HEK293T (cell line): ENCODE measurements around the gene NFKBIZ.

Source experiments
- CTCF ChIA-PET: fragments of 350-600 bp; formaldehyde crosslinking; extraction: SDS; loops from one replicate; lab custom pipeline; 2021; ENCODE audit warnings: antibody characterized with exemption, inconsistent platforms; lab: Yijun Ruan, JAX
- POLR2A ChIA-PET: fragments of 350-600 bp; formaldehyde crosslinking; extraction: SDS; loops from one replicate; lab custom pipeline; 2020; ENCODE audit warnings: antibody characterized with exemption, inconsistent platforms; lab: Yijun Ruan, JAX
- DNase-seq: peaks from one replicate; pipeline ENCODE4 v3.0.0; 2012; ENCODE audit warnings: mixed read lengths; ENCODE audit errors: extremely low spot score
- ARNT ChIP-seq: fragments of 450-650 bp; IDR thresholded peaks from 2 replicates; pipeline ENCODE4 v1.6.1; 2017; ENCODE audit warnings: mild to moderate bottlenecking
- BHLHE40 ChIP-seq: fragments of 450-650 bp; IDR thresholded peaks from 2 replicates; pipeline ENCODE4 v1.6.1; 2016; ENCODE audit warnings: mild to moderate bottlenecking, moderate library complexity, borderline replicate concordance
- CTBP1 ChIP-seq: fragments of 450-650 bp; IDR thresholded peaks from 2 replicates; pipeline ENCODE4 v1.6.1; 2016; ENCODE audit warnings: borderline replicate concordance
- ELF4 ChIP-seq: fragments of 450-650 bp; IDR thresholded peaks from 2 replicates; pipeline ENCODE4 v1.6.1; 2017; ENCODE audit warnings: antibody characterized with exemption
- FOXA1 ChIP-seq: fragments of 450-650 bp; IDR thresholded peaks from 2 replicates; pipeline ENCODE4 v1.6.1; 2016; ENCODE audit warnings: mild to moderate bottlenecking
- FOXK2 ChIP-seq: fragments of 450-650 bp; IDR thresholded peaks from 2 replicates; pipeline ENCODE4 v1.6.1; 2016; ENCODE audit warnings: mild to moderate bottlenecking
- FOXM1 ChIP-seq: fragments of 450-650 bp; IDR thresholded peaks from 2 replicates; pipeline ENCODE4 v1.6.1; 2017; ENCODE audit warnings: mild to moderate bottlenecking, borderline replicate concordance
- HDGF ChIP-seq: fragments of 450-650 bp; IDR thresholded peaks from 2 replicates; pipeline ENCODE4 v1.6.1; 2017; ENCODE audit warnings: antibody characterized with exemption, borderline replicate concordance
- L3MBTL2 ChIP-seq: fragments of 450-650 bp; conservative IDR thresholded peaks from 2 replicates; pipeline ENCODE4 v1.6.1; 2016; ENCODE audit warnings: mild to moderate bottlenecking
- LEF1 ChIP-seq: fragments of 450-650 bp; IDR thresholded peaks from 2 replicates; pipeline ENCODE4 v1.6.1; 2017; ENCODE audit warnings: mild to moderate bottlenecking, borderline replicate concordance
- NFRKB ChIP-seq: fragments of 450-650 bp; IDR thresholded peaks from 2 replicates; pipeline ENCODE4 v1.6.1; 2016; ENCODE audit warnings: mild to moderate bottlenecking, moderate library complexity
- PKNOX1 ChIP-seq: fragments of 450-650 bp; IDR thresholded peaks from 2 replicates; pipeline ENCODE4 v1.6.1; 2016
- SP1 ChIP-seq: fragments of 450-650 bp; IDR thresholded peaks from 2 replicates; pipeline ENCODE4 v1.6.1; 2017
- SUZ12 ChIP-seq: fragments of 450-650 bp; IDR thresholded peaks from 2 replicates; pipeline ENCODE4 v1.6.1; 2016; ENCODE audit warnings: mild to moderate bottlenecking
- TARDBP ChIP-seq: fragments of 450-650 bp; IDR thresholded peaks from 2 replicates; pipeline ENCODE4 v1.6.1; 2016
- ZNF384 ChIP-seq: fragments of 450-650 bp; IDR thresholded peaks from 2 replicates; pipeline ENCODE4 v1.6.1; 2016

Gene NFKBIZ

GRCh38 chr3:101823525-101823924 lies 25.8 kb upstream of the NFKBIZ start:
- POLR2A ChIA-PET = interaction anchor here (2.8 kb wide), 1 partner anchor 26 kb away, joined by 8 read pairs; the partner anchor contains the start of gene NFKBIZ
- TF ChIP-seq NFRKB (no peak), TARDBP (no peak), FOXA1 (no peak), ARNT (no peak), SP1 (no peak), ELF4 (no peak), PKNOX1 (no peak), FOXM1 (no peak), FOXK2 (no peak), HDGF (no peak), BHLHE40 (no peak), L3MBTL2 (no peak), CTBP1 (no peak), ZNF384 (no peak), LEF1 (no peak), SUZ12 (no peak)
- no peak for DNase-seq
- CTCF ChIA-PET = interaction anchor here (0.6 kb wide), 2 partner anchors 19 to 139 kb away, joined by 3 to 4 read pairs; no protein-coding TSS in a partner anchor

- no peak for TF ChIP-seq CTBP1
- TF ChIP-seq ARNT = no peak
- no peak for TF ChIP-seq ZNF384
- no peak for TF ChIP-seq FOXK2
- no peak for TF ChIP-seq LEF1
- no peak for TF ChIP-seq TARDBP
- TF ChIP-seq ELF4 = no peak
- no peak for TF ChIP-seq BHLHE40
- TF ChIP-seq L3MBTL2 = no peak
- no peak for TF ChIP-seq NFRKB
- no peak for TF ChIP-seq HDGF
- no peak for TF ChIP-seq PKNOX1
- no peak for TF ChIP-seq SP1
- no peak for TF ChIP-seq FOXA1
- no peak for TF ChIP-seq FOXM1
- CTCF ChIA-PET = interaction anchor here (0.9 kb wide), 1 partner anchor 21 kb away, joined by 3 read pairs; no protein-coding TSS in a partner anchor
- no peak for DNase-seq
- POLR2A ChIA-PET = interaction anchor here (2.8 kb wide), 1 partner anchor 24 kb away, joined by 8 read pairs; the partner anchor contains the start of gene NFKBIZ
Observed at GRCh38 chr3:101824702-101825101, 24.6 kb upstream of the NFKBIZ start.

GRCh38 chr3:101825904-101826445 lies 23.3 kb upstream of the NFKBIZ start:
- ChIA-PET POLR2A (no interaction called here), CTCF (no interaction called here)

GRCh38 chr3:101827211-101828174 lies 21.8 kb upstream of the NFKBIZ start:
- POLR2A ChIA-PET = interaction anchor here (0.8 to 1.2 kb wide), 4 partner anchors 10 to 262 kb away, joined by 3 to 7 read pairs (median 4); partner anchors contain the start of gene NFKBIZ
- CTCF ChIA-PET = no interaction called here
- TF ChIP-seq L3MBTL2 (peak; percentile 94), ZNF384 (no peak)
- DNase-seq = peak; percentile 58

More at GRCh38 chr3:101825904-101826445, 23.3 kb upstream of the NFKBIZ start:
- DNase-seq = no peak
- no peak for TF ChIP-seq LEF1
- TF ChIP-seq FOXK2 = no peak
- no peak for TF ChIP-seq NFRKB
- no peak for TF ChIP-seq CTBP1
- TF ChIP-seq PKNOX1 = no peak
- no peak for TF ChIP-seq ZNF384
- TF ChIP-seq FOXM1 = no peak
- TF ChIP-seq SP1 = no peak
- TF ChIP-seq HDGF = no peak
- TF ChIP-seq TARDBP = no peak
- TF ChIP-seq BHLHE40 = no peak
- no peak for TF ChIP-seq FOXA1
- no peak for TF ChIP-seq L3MBTL2
- no peak for TF ChIP-seq SUZ12

- DNase-seq = no peak
- TF ChIP-seq PKNOX1 (peak; percentile 89), HDGF (no peak), CTBP1 (peak; percentile 78), SUZ12 (no peak)
- ChIA-PET POLR2A (interaction anchor here (0.8 to 1.2 kb wide), 4 partner anchors 11 to 261 kb away, joined by 3 to 7 read pairs (median 4); partner anchors contain the start of gene NFKBIZ), CTCF (no interaction called here)
Observed at GRCh38 chr3:101828276-101828675, 21.0 kb upstream of the NFKBIZ start.
